ENCODE measurements around the gene PCDH19. TPM values are rescaled to one million over a fixed set of nuclear protein-coding genes. Genes with fewer than 3 reads are reported as not detected.

The PCDH19 gene
- total and polyA plus RNA-seq, 10 of the 15 experiments (the other 5 are each of a cell fraction or from before 2014, with no cell fraction given) = 0.01 TPM; not detected in 9

DNA sequence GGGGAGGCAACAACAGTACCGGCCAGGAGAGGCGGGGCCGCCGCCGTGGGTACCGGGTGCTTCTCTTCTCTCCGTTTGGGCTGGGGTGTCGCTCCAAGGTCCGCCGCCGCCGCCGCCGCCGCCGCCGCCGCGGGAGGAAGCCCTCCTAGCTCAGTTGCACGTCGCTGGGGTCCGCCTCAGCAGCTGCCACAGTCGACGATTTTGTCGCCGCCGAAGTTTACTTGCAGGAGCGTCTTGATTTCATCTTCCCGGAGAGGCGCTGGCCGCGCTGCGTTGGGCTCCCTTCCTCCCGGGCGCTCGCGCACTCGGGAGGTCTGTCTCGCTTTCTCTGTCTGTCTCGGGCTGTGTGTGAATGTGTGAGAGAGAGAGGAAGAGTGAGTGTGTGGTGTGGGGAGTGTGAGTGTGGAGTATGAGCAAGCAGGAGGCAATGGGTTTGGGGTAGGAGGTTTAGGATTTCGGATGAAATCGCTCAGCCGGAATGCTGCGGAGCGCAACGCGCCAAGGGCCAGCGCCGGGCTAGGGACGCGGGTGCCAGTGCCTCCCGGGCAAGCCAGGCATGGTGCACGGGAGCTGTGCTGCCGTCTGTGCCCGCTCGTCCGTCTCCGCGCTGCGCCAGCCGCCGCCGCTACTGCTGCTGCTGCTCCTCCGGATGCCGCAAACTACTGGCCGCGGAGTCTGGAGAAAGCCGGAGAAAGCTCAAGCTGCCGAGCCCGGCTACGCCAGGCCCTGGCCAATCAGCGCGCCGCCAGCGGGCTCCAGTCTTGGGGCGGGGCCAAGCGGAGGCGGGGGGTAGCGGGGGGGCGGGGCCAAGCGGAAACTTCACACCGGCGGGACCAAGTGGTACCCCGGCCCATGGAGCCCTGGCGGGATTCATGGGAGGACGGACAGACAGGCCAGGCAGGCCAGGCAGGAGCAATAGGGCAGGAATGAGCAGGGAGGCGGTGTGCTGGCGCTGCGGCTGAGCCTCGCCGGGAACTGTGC lies at the start of gene PCDH19 (continued):
- no peak for TF ChIP-seq SRF (IDR thresholded peaks at IDR 0.05; ENCODE audit: low read depth in 2 of 2, low read length in 2 of 2)
- TF ChIP-seq YBX1 (IDR thresholded peaks at IDR 0.05) = no peak
- no peak for TF ChIP-seq IKZF1 (conservative IDR thresholded peaks at IDR 0.05)
- TF ChIP-seq SMAD1 (IDR thresholded peaks at IDR 0.05; ENCODE audit: low read depth, partially characterized antibody) = no peak
- no peak for TF ChIP-seq ZNF687 (IDR thresholded peaks at IDR 0.05)
- TF ChIP-seq, protein P1, sequence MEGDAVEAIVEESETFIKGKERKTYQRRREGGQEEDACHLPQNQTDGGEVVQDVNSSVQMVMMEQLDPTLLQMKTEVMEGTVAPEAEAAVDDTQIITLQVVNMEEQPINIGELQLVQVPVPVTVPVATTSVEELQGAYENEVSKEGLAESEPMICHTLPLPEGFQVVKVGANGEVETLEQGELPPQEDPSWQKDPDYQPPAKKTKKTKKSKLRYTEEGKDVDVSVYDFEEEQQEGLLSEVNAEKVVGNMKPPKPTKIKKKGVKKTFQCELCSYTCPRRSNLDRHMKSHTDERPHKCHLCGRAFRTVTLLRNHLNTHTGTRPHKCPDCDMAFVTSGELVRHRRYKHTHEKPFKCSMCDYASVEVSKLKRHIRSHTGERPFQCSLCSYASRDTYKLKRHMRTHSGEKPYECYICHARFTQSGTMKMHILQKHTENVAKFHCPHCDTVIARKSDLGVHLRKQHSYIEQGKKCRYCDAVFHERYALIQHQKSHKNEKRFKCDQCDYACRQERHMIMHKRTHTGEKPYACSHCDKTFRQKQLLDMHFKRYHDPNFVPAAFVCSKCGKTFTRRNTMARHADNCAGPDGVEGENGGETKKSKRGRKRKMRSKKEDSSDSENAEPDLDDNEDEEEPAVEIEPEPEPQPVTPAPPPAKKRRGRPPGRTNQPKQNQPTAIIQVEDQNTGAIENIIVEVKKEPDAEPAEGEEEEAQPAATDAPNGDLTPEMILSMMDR (IDR thresholded peaks at IDR 0.05 in 2 of 3, conservative IDR thresholded peaks at IDR 0.05 in 1 of 3; ENCODE audit: control insufficient read depth in 2 of 3, extremely low read depth in 1 of 3, insufficient read depth in 1 of 3, low read depth in 3 of 3, low read length in 3 of 3) = no peak

All from GM12878 (cell line).